GM12878 (cell line): ENCODE data around the gene STAB2. TPM values are rescaled to one million over a fixed set of nuclear protein-coding genes. Genes with fewer than 3 reads are reported as not detected.

Experiments
- ATAC-seq: fragments of 200-7000 bp; cut with Tn5 transposase; 3 replicates; pipeline ENCODE4 v1.9.1; 2020; ENCODE audit warnings: mild to moderate bottlenecking, moderate library complexity
- BruUV-seq: library from RNA; stranded (reverse); fragments of 400-500 nt; replicated peaks from 2 replicates; lab custom pipeline; 2021; lab: Mats Ljungman, UMichigan
- CTCF ChIA-PET: fragments of 300-600 bp; sonication (Branson Sonifier 250); formaldehyde crosslinking; extraction: SDS; loops from one replicate; lab custom pipeline; 2021; ENCODE audit warnings: inconsistent platforms; lab: Yijun Ruan, JAX
- POLR2A ChIA-PET: fragments of 350-600 bp; formaldehyde crosslinking; extraction: SDS; loops from one replicate; lab custom pipeline; 2021; ENCODE audit warnings: inconsistent platforms; lab: Charles Lee
- RAD21 ChIA-PET: fragments of 300-600 bp; sonication (Branson Sonifier 250); formaldehyde crosslinking; loops from one replicate; lab custom pipeline; 2023; ENCODE audit warnings: antibody characterized with exemption; ENCODE audit not compliant: unreplicated experiment; lab: Charles Lee
- SMC1A ChIA-PET: fragments of 300-600 bp; sonication (Branson Sonifier 250); formaldehyde crosslinking; loops from one replicate; lab custom pipeline; 2023; ENCODE audit not compliant: unreplicated experiment, uncharacterized antibody; lab: Charles Lee
- DNase-seq: peaks from one replicate; pipeline ENCODE4 v3.0.0-alpha.2; 2011; ENCODE audit warnings: low read depth, low spot score
- FAIRE-seq: peaks from 3 replicates; lab custom pipeline; 2011; peaks lifted over from hg19 to GRCh38; lab: Jason Lieb, UNC
- H2AFZ ChIP-seq: 2 replicates; pipeline ENCODE4 v1.6.0; 2011; ENCODE audit warnings: low read depth, low read length, control low read depth; ENCODE audit not compliant: control insufficient read depth
- H3K27ac ChIP-seq: 2 replicates; pipeline ENCODE4 v1.5.1; 2011; ENCODE audit warnings: control low read depth; ENCODE audit not compliant: control insufficient read depth, insufficient read depth
- H3K27me3 ChIP-seq, 2 experiments: replicated peaks in 1 of 2; 2 replicates each; pipeline versions ENCODE4 v1.6.0 to v1.6.1; 2011; ENCODE audit warnings: low read length in 1 of 2; ENCODE audit not compliant: control insufficient read depth in 2 of 2, insufficient read depth in 2 of 2
- H3K36me3 ChIP-seq, 2 experiments: 2 replicates each; pipeline ENCODE4 v1.5.1; 2011; ENCODE audit warnings: low read length in 1 of 2; ENCODE audit not compliant: control insufficient read depth in 2 of 2, insufficient read depth in 2 of 2
- H3K4me1 ChIP-seq: 2 replicates; pipeline ENCODE4 v1.6.1; 2011; ENCODE audit warnings: mild to moderate bottlenecking, low read length, moderate library complexity, mixed read lengths; ENCODE audit not compliant: control insufficient read depth, insufficient read depth
- H3K4me2 ChIP-seq: 2 replicates; pipeline ENCODE4 v1.6.0; 2011; ENCODE audit warnings: control low read depth; ENCODE audit not compliant: control insufficient read depth, insufficient read depth
- H3K4me3 ChIP-seq: fragments of 200-600 bp; sonication (generic); 2 replicates; pipeline ENCODE4 v1.5.1; 2016
- H3K79me2 ChIP-seq: 2 replicates; pipeline ENCODE4 v1.6.0; 2011; ENCODE audit warnings: low read length; ENCODE audit not compliant: control insufficient read depth, insufficient read depth
- H3K9ac ChIP-seq: 2 replicates; pipeline ENCODE4 v1.8.0; 2011; ENCODE audit warnings: low read length, control low read depth, mixed read lengths; ENCODE audit not compliant: control insufficient read depth, insufficient read depth
- H3K9me3 ChIP-seq: replicated peaks from 3 replicates; pipeline ENCODE4 v1.5.1; 2011; ENCODE audit warnings: mild to moderate bottlenecking, low read length; ENCODE audit not compliant: control insufficient read depth, insufficient read depth
- H4K20me1 ChIP-seq: 2 replicates; pipeline ENCODE4 v1.6.0; 2011; ENCODE audit not compliant: control insufficient read depth, insufficient read depth
- BCL11A ChIP-seq: IDR thresholded peaks from 2 replicates; pipeline ENCODE4 v1.6.1; 2011; ENCODE audit warnings: low read depth, low read length
- BRCA1 ChIP-seq: IDR thresholded peaks from 2 replicates; pipeline ENCODE4 v1.6.1; 2011; ENCODE audit warnings: low read depth, low read length, improper control_type of control experiment
- CREB1 ChIP-seq: IDR thresholded peaks from 2 replicates; pipeline ENCODE4 v1.6.1; 2012; ENCODE audit warnings: low read depth, mild to moderate bottlenecking, inconsistent platforms
- IKZF1 ChIP-seq: fragments of 450-650 bp; conservative IDR thresholded peaks from 2 replicates; pipeline ENCODE4 v1.6.1; 2017; ENCODE audit warnings: antibody characterized with exemption, mild to moderate bottlenecking
- NFXL1 ChIP-seq: fragments of 450-650 bp; IDR thresholded peaks from 2 replicates; pipeline ENCODE4 v1.6.1; 2017; ENCODE audit warnings: antibody characterized with exemption, mild to moderate bottlenecking, borderline replicate concordance
- NFYA ChIP-seq: IDR thresholded peaks from 2 replicates; pipeline ENCODE4 v1.6.1; 2011; ENCODE audit warnings: low read depth, mild to moderate bottlenecking, low read length, improper control_type of control experiment, borderline replicate concordance
- NR2C1 ChIP-seq: fragments of 450-650 bp; IDR thresholded peaks from 2 replicates; pipeline ENCODE4 v1.6.1; 2017; ENCODE audit warnings: antibody characterized with exemption, mild to moderate bottlenecking, moderate library complexity
- NR2F1 ChIP-seq: fragments of 450-650 bp; conservative IDR thresholded peaks from 2 replicates; pipeline ENCODE4 v1.6.1; 2017; ENCODE audit warnings: mild to moderate bottlenecking
- NRF1 ChIP-seq: conservative IDR thresholded peaks from 2 replicates; pipeline ENCODE4 v1.6.1; 2011; ENCODE audit warnings: mild to moderate bottlenecking, low read depth, low read length, improper control_type of control experiment
- PAX5 ChIP-seq: IDR thresholded peaks from 2 replicates; pipeline ENCODE4 v1.6.1; 2011; ENCODE audit warnings: low read depth, low read length, borderline replicate concordance
- WGBS: methylation state at CpG from one replicate; pipeline ENCODE4 v1.1.6; 2016; ENCODE audit warnings: low lambda C conversion rate; ENCODE audit not compliant: insufficient replicate concordance, insufficient coverage; ENCODE audit errors: missing lambda C conversion rate; 5-methylcytosine and 5-hydroxymethylcytosine counted together
- in situ Hi-C: fragments of 300-500 bp; cut with MboI; formaldehyde crosslinking; loops from 9 replicates; pipeline ENCODE4 v1.14.3; 2018; ENCODE audit warnings: mixed read lengths
- intact Hi-C: fragments of 100-400 bp; cut with micrococcal nuclease; formaldehyde crosslinking; loops from one replicate; pipeline ENCODE4 v1.14.2; 2022; ENCODE audit not compliant: unreplicated experiment
- polyA plus RNA-seq, 11 experiments: library from polyadenylated mRNA; depleted of rRNA in 4 of 11; unstranded in 6 of 11; stranded (reverse) in 5 of 11; fragments of >200 nt; fragmentation: Nextera tagmentation in 4 of 11; fragmentation: Illumina TruSeq in 1 of 11; extraction: Ambion mirVana in 4 of 11; extraction: Trizol in 1 of 11; gene quantifications; 1 replicate in 1 of 11; 2 replicates in 10 of 11; pipeline versions ENCODE4 v1.2.1 to v1.2.3, GENCODE V29; 2011 to 2016; ENCODE audit warnings: inconsistent platforms in 2 of 11, missing spikeins in 2 of 11, low read depth in 1 of 11
- total RNA-seq, 4 experiments: library from RNA; depleted of rRNA in 3 of 4; stranded (reverse); fragments of >200 nt in 3 of 4; fragmentation: Illumina TruSeq in 1 of 4; extraction: Trizol in 1 of 4; gene quantifications; 2 replicates each; pipeline versions ENCODE4 v1.2.1 to v1.2.3, GENCODE V29; 2013 to 2021
- TF ChIP-seq, protein P1 (sequence below): fragments of 150-350 bp; IDR thresholded peaks from 2 replicates; pipeline ENCODE4 v1.6.1; 2014; ENCODE audit warnings: mild to moderate bottlenecking, low read depth, low read length

Gene STAB2
- total and polyA plus RNA-seq, 10 of the 15 experiments (the other 5 are each of a cell fraction or from before 2014, with no cell fraction given) = 0.37 TPM; not detected in 9

DNA sequence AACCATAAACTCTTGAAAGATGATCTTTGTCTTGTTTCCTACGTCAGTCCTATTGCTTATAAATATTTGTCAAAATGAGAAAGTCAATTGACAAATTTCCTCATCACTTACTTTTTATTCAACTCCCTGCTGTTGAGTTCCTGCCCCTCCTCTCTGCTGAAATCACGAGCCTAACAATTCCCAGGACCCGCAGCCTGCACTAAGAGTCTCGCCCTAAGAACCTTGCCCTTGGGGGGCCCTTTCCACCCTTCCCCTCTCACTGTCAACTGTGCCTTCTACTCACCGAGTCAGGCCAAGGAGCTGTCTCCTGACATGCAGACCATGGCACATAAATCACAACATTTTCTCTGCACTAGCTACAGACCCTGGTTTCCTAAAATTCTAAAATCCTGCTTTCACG, 99.0 kb downstream of the STAB2 start:
- WGBS = 40% methylated on average over 6 of the region's 6 CpGs
- H3K9ac ChIP-seq = no peak overlapping the region
- no peaks in the 10 kb centered on the region for H3K9me3 ChIP-seq
- intact Hi-C loops = no loop called here
- H3K27me3 ChIP-seq = no peaks in the 10 kb centered on the region
- no peak overlapping the region for H2AFZ ChIP-seq
- TF ChIP-seq PAX5 (no peak), NR2C1 (no peak), NFYA (no peak), IKZF1 (no peak), BCL11A (no peak), BRCA1 (no peak), CREB1 (no peak), NR2F1 (no peak), NRF1 (no peak), NFXL1 (no peak)
- TF ChIP-seq, protein P1, sequence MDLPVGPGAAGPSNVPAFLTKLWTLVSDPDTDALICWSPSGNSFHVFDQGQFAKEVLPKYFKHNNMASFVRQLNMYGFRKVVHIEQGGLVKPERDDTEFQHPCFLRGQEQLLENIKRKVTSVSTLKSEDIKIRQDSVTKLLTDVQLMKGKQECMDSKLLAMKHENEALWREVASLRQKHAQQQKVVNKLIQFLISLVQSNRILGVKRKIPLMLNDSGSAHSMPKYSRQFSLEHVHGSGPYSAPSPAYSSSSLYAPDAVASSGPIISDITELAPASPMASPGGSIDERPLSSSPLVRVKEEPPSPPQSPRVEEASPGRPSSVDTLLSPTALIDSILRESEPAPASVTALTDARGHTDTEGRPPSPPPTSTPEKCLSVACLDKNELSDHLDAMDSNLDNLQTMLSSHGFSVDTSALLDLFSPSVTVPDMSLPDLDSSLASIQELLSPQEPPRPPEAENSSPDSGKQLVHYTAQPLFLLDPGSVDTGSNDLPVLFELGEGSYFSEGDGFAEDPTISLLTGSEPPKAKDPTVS = no peak
- no peak for ATAC-seq
- in situ Hi-C loops = no loop called here
- ChIA-PET CTCF (no interaction called here), RAD21 (no interaction called here), POLR2A (no interaction called here), SMC1A (interaction anchor here (0.6 to 1.4 kb wide), 2 partner anchors 8 to 91 kb away, joined by 3 read pairs; no protein-coding TSS in a partner anchor)
- no peaks in the 10 kb centered on the region for H4K20me1 ChIP-seq
- no TSS peak for BruUV-seq
- no peaks in the 10 kb centered on the region for H3K36me3 ChIP-seq
- H3K4me3 ChIP-seq = no peak overlapping the region
- H3K79me2 ChIP-seq = no peaks in the 10 kb centered on the region
- H3K4me1 ChIP-seq = no peaks in the 10 kb centered on the region
- no peak for FAIRE-seq
- no peak overlapping the region for H3K4me2 ChIP-seq
- no peak for DNase-seq
- H3K27ac ChIP-seq = no peak overlapping the region
